Heart right ventricle (tissue), 16 donors: ENCODE measurements around the gene TMEM171. TPM values are rescaled to one million over a fixed set of nuclear protein-coding genes. Genes with fewer than 3 reads are reported as not detected.

Source experiments
- ATAC-seq, 8 donors: fragments of 200-7000 bp; cut with Tn5 transposase; one replicate each; pipeline ENCODE4 v1.9.1; 2020; ENCODE audit warnings: mild to moderate bottlenecking in 8 of 8, moderate library complexity in 8 of 8, moderate number of reproducible peaks in 1 of 8
- DNase-seq, 2 donors: peaks; one replicate each; pipeline ENCODE4 v3.0.0-alpha.2; 2020
- H3K27ac ChIP-seq, 10 donors: fragments of 200-600 bp; sonication (generic) in 2 of 10; one replicate each; pipeline versions ENCODE4 v1.5.0 to v1.8.0; 2020 to 2022; ENCODE audit warnings: mild to moderate bottlenecking in 3 of 10
- H3K27me3 ChIP-seq, 7 donors: fragments of 200-600 bp; one replicate each; pipeline ENCODE4 v1.8.0; 2021 to 2022; ENCODE audit warnings: mild to moderate bottlenecking in 2 of 7
- H3K36me3 ChIP-seq, 9 donors: fragments of 200-600 bp; sonication (generic) in 1 of 9; one replicate each; pipeline versions ENCODE4 v1.5.0 to v1.8.0; 2020 to 2022; ENCODE audit warnings: mild to moderate bottlenecking in 2 of 9
- H3K4me1 ChIP-seq, 9 donors: fragments of 200-600 bp; sonication (generic) in 1 of 9; one replicate each; pipeline versions ENCODE4 v1.5.0 to v1.8.0; 2020 to 2022; ENCODE audit warnings: mild to moderate bottlenecking in 4 of 9
- H3K4me3 ChIP-seq, 10 donors: fragments of 200-600 bp; sonication (generic) in 2 of 10; one replicate each; pipeline versions ENCODE4 v1.5.0 to v1.8.0; 2020 to 2022; ENCODE audit warnings: mild to moderate bottlenecking in 7 of 10, moderate library complexity in 2 of 10
- H3K9me3 ChIP-seq, 11 donors: fragments of 200-600 bp in 10 of 11; sonication (generic) in 2 of 11; one replicate each; pipeline versions ENCODE4 v1.5.0 to v1.8.0; 2013 to 2022; ENCODE audit warnings: mild to moderate bottlenecking in 2 of 11, control low read depth in 1 of 11, moderate library complexity in 1 of 11
- CTCF ChIP-seq, 9 donors: fragments of 200-600 bp; sonication (generic) in 2 of 9; IDR thresholded peaks; one replicate each; pipeline versions ENCODE4 v1.5.0 to v1.8.0; 2021 to 2022; ENCODE audit warnings: antibody characterized with exemption in 9 of 9, mild to moderate bottlenecking in 5 of 9, moderate library complexity in 1 of 9
- WGBS, 2 donors: extraction: QIAGEN DNeasy Blood & Tissue Kit; methylation state at CpG; one replicate each; pipeline ENCODE4 v1.1.7; 2013; ENCODE audit warnings: inconsistent platforms in 1 of 2; 5-methylcytosine and 5-hydroxymethylcytosine counted together
- intact Hi-C, 10 donors: fragments of 100-400 bp; cut with DNase I; formaldehyde crosslinking; loops; one replicate each; pipeline versions ENCODE4 v1.11.1 to v1.14.2; 2022
- polyA plus RNA-seq, 2 donors: library from polyadenylated mRNA; stranded (reverse); fragments of 200-250 nt; gene quantifications; one replicate each; pipeline ENCODE4 v1.2.3, GENCODE V29; 2013
- total RNA-seq, 10 donors: library from RNA; stranded (reverse); fragmentation: NEBNext Ultra II Directional in 3 of 10; extraction: Animal tissue kit (Norgen Biotek cat#: 25700) in 3 of 10; gene quantifications; one replicate each; pipeline versions ENCODE4 v1.2.1 to v1.2.4, GENCODE V29; 2021 to 2023
- donor health status: Arrhythmogenic right ventricular cardiomyopathy.
- donor health status: ischemic (EF 13 %, LVEDD 7.1; RV severe dilation, severe dysfunction).
- donor health status: healthy with polysubstance abuse.
- donor health status: DM: no; HTN: yes; CAD: no.
- donor health status: DM: no; HTN: no; CAD: no.
- donor health status: ischemic (EF 25% LVEDD 6.9; RV normal size, moderate dysfunction).
- donor health status: ischemic (EF 25% LVEDD 5.7; RV mildly dilated, moderate dysfunction).
- donor health status: healthy.
- donor health status: DM: yes; HTN: yes; CAD: no.
- donor health status: Ischemic cardiomyopathy.
- donor health status: ischemic (EF 35%, LVEDD 5.7; RV mildly dilated, moderate dysfunction).
- donor health status: nonischemic (EF 11% LVEDD 7.7; RV severe dilation, severe dysfunction).
- donor health status: DM: yes; HTN: yes; CAD: no.
- donor health status: PGD.
- donor health status: ischemic (EF 29% LVEDD 5.4; RV normal size, mild dysfunction).
- donor health status: nonischemic (EF 23%, LVEDD 6.1; RV moderate dilation, normal function).

Gene TMEM171
- total and polyA plus RNA-seq, 12 donors, result 0.03 TPM; not detected in 11

DNA sequence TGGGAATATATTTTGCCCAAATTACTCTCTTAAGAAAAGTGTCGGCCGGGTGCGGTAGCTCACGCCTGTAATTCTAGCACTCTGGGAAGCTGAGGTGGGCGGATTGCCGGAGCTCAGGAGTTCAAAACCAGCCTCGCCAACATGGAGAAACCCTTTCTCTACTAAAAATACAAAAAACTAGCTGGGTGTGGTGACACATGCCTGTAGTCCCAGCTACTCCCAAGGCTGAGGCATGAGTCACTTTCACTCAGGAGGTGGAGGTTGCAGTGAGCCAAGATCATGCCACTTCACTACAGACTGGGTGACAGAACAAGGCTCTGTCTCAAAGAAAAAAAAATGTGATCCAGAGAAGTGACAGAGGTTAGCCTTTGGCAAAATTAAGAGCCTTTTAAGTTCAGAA is 26.4 kb upstream of the TMEM171 start:
- Histone ChIP-seq H3K4me1 (no peaks in the 10 kb centered on the region), H3K27ac (no peak overlapping the region), H3K9me3 (peaks cover 0 to 27% (median 13%) of the 10 kb centered on the region in 11 donors), H3K36me3 (peaks cover 0 to 35% (median 10%) of the 10 kb centered on the region in 9 donors), H3K27me3 (no peaks in the 10 kb centered on the region), H3K4me3 (no peak overlapping the region)
- no peak for TF ChIP-seq CTCF (IDR thresholded peaks at IDR 0.05)
- WGBS, 2 donors, result 94 to 98% methylated on average over 7 of the region's 7 CpGs
- no peak for DNase-seq
- no peak for ATAC-seq
- intact Hi-C loops, result no loop called here

DNA sequence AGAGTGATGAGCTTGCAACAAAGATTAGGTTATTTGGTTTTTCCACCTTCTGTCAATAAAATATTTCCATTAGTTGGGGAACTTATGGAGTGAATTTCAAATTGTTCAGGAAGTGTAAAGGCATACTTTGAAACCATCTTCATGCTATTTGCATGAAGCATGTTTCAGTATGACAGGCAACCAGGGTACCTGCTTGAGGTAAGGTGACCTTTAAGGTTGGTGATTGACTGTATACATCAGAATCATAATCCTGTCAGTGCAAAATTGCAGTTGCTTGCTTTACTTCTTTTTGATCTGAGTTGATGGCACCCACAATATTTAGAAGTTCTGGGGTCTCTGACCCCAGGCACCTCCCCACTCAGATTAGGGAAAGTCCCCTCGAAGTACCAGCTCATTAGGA is 26.0 kb upstream of the TMEM171 start:
- DNase-seq (no peak), ATAC-seq (no peak)
- H3K9me3 ChIP-seq, result peaks cover 0 to 27% (median 13%) of the 10 kb centered on the region in 11 donors
- no peak for TF ChIP-seq CTCF (IDR thresholded peaks at IDR 0.05)
- H3K4me1 ChIP-seq, result no peaks in the 10 kb centered on the region
- H3K27ac ChIP-seq, result no peak overlapping the region
- H3K27me3 ChIP-seq, result no peaks in the 10 kb centered on the region
- H3K4me3 ChIP-seq, result no peak overlapping the region
- 88 to 91% methylated on average over 1 of the region's 1 CpG for WGBS, 2 donors
- H3K36me3 ChIP-seq, result peaks cover 0 to 30% (median 10%) of the 10 kb centered on the region in 9 donors
- intact Hi-C loops, result no loop called here

- DNase-seq (no peak), ATAC-seq (no peak)
- H3K27me3 ChIP-seq, result no peaks in the 10 kb centered on the region
- H3K36me3 ChIP-seq, result peaks cover 0 to 17% (median 0%) of the 10 kb centered on the region in 9 donors
- H3K4me3 ChIP-seq, result no peak overlapping the region
- WGBS, 2 donors, result 93 to 95% methylated on average over 6 of the region's 6 CpGs
- H3K4me1 ChIP-seq, result no peaks in the 10 kb centered on the region
- H3K27ac ChIP-seq, result no peak overlapping the region
- intact Hi-C loops, result no loop called here
- peaks cover 0 to 27% (median 13%) of the 10 kb centered on the region in 11 donors for H3K9me3 ChIP-seq
- TF ChIP-seq CTCF (IDR thresholded peaks at IDR 0.05), result no peak
Measured at GRCh38 chr5:73095564-73096238, 24.7 kb upstream of the TMEM171 start.

DNA sequence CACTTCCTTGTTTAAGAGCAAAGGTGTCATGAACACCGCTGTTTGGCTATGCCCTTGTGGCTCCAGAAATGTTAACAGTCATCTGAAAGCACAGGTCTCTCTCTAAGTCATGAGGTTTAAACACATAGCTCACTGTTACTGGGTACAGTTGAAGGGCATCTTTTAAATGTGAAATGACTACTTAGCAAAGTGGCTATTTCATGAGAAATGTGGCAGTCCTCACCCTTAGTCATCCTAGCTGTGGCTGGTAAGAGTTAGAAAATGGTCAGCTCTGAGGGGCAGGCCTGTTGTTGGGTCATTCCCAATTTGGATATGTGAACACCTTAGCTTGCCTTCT is 24.2 kb upstream of the TMEM171 start:
- no peaks in the 10 kb centered on the region for H3K4me1 ChIP-seq
- DNase-seq, result no peak
- no peak overlapping the region for H3K4me3 ChIP-seq
- ATAC-seq, result no peak
- TF ChIP-seq CTCF (IDR thresholded peaks at IDR 0.05), result no peak
- no peaks in the 10 kb centered on the region for H3K27me3 ChIP-seq
- H3K27ac ChIP-seq, result no peak overlapping the region
- WGBS, 2 donors, result 90 to 92% methylated on average over 1 of the region's 1 CpG
- H3K9me3 ChIP-seq, result peaks cover 0 to 27% (median 13%) of the 10 kb centered on the region in 11 donors
- peaks cover 0 to 12% (median 0%) of the 10 kb centered on the region in 9 donors for H3K36me3 ChIP-seq
- intact Hi-C loops, result no loop called here
